ENCODE results near the gene AFAP1L2. TPM values are rescaled to one million over a fixed set of nuclear protein-coding genes. Genes with fewer than 3 reads are reported as not detected.

AFAP1L2 gene
- total RNA-seq, 1 donor from 2014 or later: 4.8 TPM

DNA sequence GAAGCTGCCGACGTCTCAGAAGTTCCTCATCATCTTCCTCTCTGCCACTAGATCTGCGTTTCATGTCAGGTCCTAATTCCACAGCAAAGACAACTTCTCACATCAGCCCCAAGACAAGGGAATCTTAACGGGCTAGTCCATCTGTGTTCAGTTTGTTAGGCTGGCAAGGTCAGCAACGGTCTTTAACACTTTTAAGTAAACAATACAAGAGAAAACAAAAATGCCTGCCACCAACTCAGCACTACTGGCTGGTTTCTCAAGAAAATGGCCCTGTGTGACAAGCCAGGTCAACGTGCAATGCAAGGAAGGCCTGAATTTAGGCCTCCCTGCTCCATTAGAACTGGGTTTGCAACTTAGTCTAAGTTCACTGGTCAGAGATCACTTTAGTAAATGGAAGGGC, 41.0 kb upstream of the AFAP1L2 start:
- Histone ChIP-seq H3F3A (ENCODE audit: low read depth) (no peaks in the 10 kb centered on the region), H3K36me3 (no peaks in the 10 kb centered on the region), H3K4me2 (no peak overlapping the region), H3K4me3 (no peak overlapping the region), H4K20me1 (ENCODE audit: low read depth) (no peaks in the 10 kb centered on the region), H3K79me2 (ENCODE audit: low read depth) (no peaks in the 10 kb centered on the region), H3K27ac (no peak overlapping the region), H3K4me1 (no peaks in the 10 kb centered on the region), H3K27me3 (no peaks in the 10 kb centered on the region), H3K9ac (no peak overlapping the region), H2AFZ (replicated peaks) (no peak overlapping the region), H3K9me3 (ENCODE audit: low read depth) (no peaks in the 10 kb centered on the region)
- TF ChIP-seq EZH2phosphoT487 (IDR thresholded peaks at IDR 0.05): no peak
- no peak for TF ChIP-seq EZH2 (IDR thresholded peaks at IDR 0.05)
- TF ChIP-seq, protein P1, sequence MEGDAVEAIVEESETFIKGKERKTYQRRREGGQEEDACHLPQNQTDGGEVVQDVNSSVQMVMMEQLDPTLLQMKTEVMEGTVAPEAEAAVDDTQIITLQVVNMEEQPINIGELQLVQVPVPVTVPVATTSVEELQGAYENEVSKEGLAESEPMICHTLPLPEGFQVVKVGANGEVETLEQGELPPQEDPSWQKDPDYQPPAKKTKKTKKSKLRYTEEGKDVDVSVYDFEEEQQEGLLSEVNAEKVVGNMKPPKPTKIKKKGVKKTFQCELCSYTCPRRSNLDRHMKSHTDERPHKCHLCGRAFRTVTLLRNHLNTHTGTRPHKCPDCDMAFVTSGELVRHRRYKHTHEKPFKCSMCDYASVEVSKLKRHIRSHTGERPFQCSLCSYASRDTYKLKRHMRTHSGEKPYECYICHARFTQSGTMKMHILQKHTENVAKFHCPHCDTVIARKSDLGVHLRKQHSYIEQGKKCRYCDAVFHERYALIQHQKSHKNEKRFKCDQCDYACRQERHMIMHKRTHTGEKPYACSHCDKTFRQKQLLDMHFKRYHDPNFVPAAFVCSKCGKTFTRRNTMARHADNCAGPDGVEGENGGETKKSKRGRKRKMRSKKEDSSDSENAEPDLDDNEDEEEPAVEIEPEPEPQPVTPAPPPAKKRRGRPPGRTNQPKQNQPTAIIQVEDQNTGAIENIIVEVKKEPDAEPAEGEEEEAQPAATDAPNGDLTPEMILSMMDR (IDR thresholded peaks at IDR 0.05): no peak
- DNase-seq (ENCODE audit: low spot score): no peak
- H3K9me3 Mint-ChIP-seq: no peaks in the 10 kb centered on the region
- no peak overlapping the region for H3K27ac Mint-ChIP-seq
- no peak overlapping the region for H3K4me3 Mint-ChIP-seq
- peaks cover 23% of the 10 kb centered on the region for H3K36me3 Mint-ChIP-seq
- H3K27me3 Mint-ChIP-seq (ENCODE audit: insufficient read depth, low read depth): no peaks in the 10 kb centered on the region
- H3K4me1 Mint-ChIP-seq: no peaks in the 10 kb centered on the region

DNA sequence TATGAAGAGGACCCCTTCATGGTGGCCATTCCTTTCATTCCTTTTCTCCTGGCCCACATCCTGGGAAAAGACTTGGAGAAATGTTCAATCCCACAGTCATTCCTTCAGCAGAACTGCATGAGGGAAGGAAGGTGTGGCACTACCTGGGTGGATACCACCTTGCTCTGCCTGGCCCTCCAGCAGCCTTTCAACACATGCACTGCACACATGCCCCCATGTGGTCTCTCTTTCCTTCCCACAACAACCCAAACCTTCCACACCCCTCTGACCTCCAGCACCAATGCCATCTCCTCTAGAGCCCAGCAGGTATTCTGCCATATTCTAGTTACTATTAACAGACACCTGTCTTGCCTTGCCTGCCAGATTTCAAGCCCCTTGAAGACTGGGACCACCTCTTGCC, 40.5 kb upstream of the AFAP1L2 start:
- no peaks in the 10 kb centered on the region for H4K20me1 ChIP-seq (ENCODE audit: low read depth)
- no peak overlapping the region for H3K4me2 ChIP-seq
- Mint-ChIP-seq H3K9me3 (no peaks in the 10 kb centered on the region), H3K4me1 (no peaks in the 10 kb centered on the region), H3K4me3 (no peak overlapping the region), H3K27me3 (ENCODE audit: insufficient read depth, low read depth) (no peaks in the 10 kb centered on the region), H3K36me3 (peaks cover 24% of the 10 kb centered on the region), H3K27ac (no peak overlapping the region)
- no peaks in the 10 kb centered on the region for H3K4me1 ChIP-seq
- H3F3A ChIP-seq (ENCODE audit: low read depth): no peaks in the 10 kb centered on the region
- H3K4me3 ChIP-seq: no peak overlapping the region
- H3K79me2 ChIP-seq (ENCODE audit: low read depth): no peaks in the 10 kb centered on the region
- H3K9ac ChIP-seq: no peak overlapping the region
- TF ChIP-seq, protein P1 (IDR thresholded peaks at IDR 0.05): no peak
- TF ChIP-seq EZH2 (IDR thresholded peaks at IDR 0.05): no peak
- no peak for TF ChIP-seq EZH2phosphoT487 (IDR thresholded peaks at IDR 0.05)
- no peaks in the 10 kb centered on the region for H3K36me3 ChIP-seq
- H2AFZ ChIP-seq (replicated peaks): no peak overlapping the region
- no peaks in the 10 kb centered on the region for H3K27me3 ChIP-seq
- no peaks in the 10 kb centered on the region for H3K9me3 ChIP-seq (ENCODE audit: low read depth)
- no peak overlapping the region for H3K27ac ChIP-seq
- no peak for DNase-seq (ENCODE audit: low spot score)

DNA sequence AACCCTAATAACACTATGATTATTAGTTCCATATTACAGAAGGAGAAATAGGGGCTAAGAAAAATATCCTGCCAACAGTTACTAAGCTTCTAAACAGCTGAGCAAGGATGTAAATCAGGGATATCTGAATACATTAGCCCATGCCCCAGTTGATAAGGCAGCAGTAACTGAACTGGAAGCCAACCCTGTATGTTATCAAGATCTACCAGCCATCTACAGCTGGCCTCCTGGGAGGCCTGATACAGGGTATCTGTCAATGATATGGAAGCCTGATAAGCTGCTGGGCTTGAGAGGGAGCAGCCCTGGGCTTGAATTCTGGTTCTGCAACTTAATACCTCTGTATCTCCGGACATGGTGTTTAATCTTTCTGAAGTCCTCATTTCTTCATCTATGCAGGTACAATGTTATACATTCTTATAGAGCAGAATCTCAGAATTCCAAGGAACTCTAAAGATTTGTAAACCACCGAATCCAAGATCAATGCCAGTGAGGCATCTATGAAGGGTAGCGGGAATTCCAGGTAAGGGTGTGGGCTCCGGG, 37.9 kb upstream of the AFAP1L2 start:
- no peak overlapping the region for H3K27ac ChIP-seq
- no peaks in the 10 kb centered on the region for H3K36me3 ChIP-seq
- no peak overlapping the region for H3K4me3 Mint-ChIP-seq
- H3K4me1 ChIP-seq: no peaks in the 10 kb centered on the region
- no peaks in the 10 kb centered on the region for H3F3A ChIP-seq (ENCODE audit: low read depth)
- H3K4me3 ChIP-seq: no peak overlapping the region
- DNase-seq (ENCODE audit: low spot score): no peak
- TF ChIP-seq EZH2 (IDR thresholded peaks at IDR 0.05) (no peak), EZH2phosphoT487 (IDR thresholded peaks at IDR 0.05) (no peak)
- TF ChIP-seq, protein P1 (IDR thresholded peaks at IDR 0.05): no peak
- H3K9me3 ChIP-seq (ENCODE audit: low read depth): no peaks in the 10 kb centered on the region
- no peak overlapping the region for H3K4me2 ChIP-seq
- no peaks in the 10 kb centered on the region for H3K27me3 Mint-ChIP-seq (ENCODE audit: insufficient read depth, low read depth)
- no peak overlapping the region for H3K27ac Mint-ChIP-seq
- H3K4me1 Mint-ChIP-seq: no peaks in the 10 kb centered on the region
- no peaks in the 10 kb centered on the region for H3K79me2 ChIP-seq (ENCODE audit: low read depth)
- H3K36me3 Mint-ChIP-seq: peaks cover 38% of the 10 kb centered on the region
- H3K9me3 Mint-ChIP-seq: no peaks in the 10 kb centered on the region
- H3K9ac ChIP-seq: no peak overlapping the region
- no peaks in the 10 kb centered on the region for H4K20me1 ChIP-seq (ENCODE audit: low read depth)
- H2AFZ ChIP-seq (replicated peaks): no peak overlapping the region
- no peaks in the 10 kb centered on the region for H3K27me3 ChIP-seq

Measured in neural progenitor cell (in vitro differentiated cells).